A673 (cell line): ENCODE results near the gene EBF4.

ENCODE experiments used
- CTCF ChIP-seq: fragments of 300-800, 200-600 bp; sonication (generic); conservative IDR thresholded peaks from 2 replicates; pipeline ENCODE4 v1.5.1; 2017; ENCODE audit warnings: low read depth, mild to moderate bottlenecking, antibody characterized with exemption, low read length, moderate library complexity, mixed read lengths
- EZH2 ChIP-seq: fragments of 200-600 bp; sonication (generic); IDR thresholded peaks from 2 replicates; pipeline ENCODE4 v1.6.1; 2017; ENCODE audit warnings: borderline replicate concordance, low read depth, mild to moderate bottlenecking, mixed read lengths, antibody characterized with exemption, low read length; ENCODE audit not compliant: poor library complexity, severe bottlenecking

DNA sequence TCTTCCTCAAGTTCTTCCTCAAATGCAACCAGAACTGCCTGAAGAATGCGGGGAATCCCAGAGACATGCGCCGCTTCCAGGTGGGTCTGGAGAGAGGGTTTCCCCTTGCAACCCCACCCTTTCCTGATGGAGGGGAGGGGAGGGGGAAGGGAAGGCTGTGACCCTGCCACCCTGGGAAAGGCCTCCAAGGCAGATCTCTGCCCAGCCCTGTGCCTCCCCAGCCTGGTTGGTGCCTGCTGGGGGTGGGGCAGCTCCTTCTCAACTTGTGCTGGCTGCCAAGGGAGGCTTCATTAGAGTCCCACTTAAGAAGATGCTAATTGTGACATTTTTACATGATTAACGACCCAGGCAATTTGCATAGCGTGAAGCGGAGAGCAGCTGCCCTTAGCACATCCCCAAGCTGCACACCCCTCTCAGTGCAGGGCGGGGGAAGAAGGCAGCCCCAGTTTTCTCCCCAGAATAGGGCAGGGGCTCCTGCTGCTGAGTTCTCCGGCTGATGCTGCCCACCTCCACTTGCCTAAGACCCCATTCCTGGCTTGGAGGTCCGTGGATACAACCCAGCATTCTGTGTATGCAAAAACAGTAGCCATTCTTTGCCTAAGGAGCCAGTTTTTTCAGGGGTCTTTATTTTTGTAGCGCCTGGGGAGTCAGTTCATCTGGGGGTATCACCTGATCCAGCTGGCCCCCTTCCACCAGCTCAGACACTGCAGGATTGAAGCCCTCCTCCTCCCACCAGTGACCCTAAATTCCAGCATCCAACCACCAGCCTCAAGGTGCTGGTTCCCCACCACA, 56.2 kb downstream of the EBF4 start:
- TF ChIP-seq CTCF (no peak), EZH2 (no peak)
